HG03378 (cell line): ENCODE measurements around the gene PLAU.

Source experiments
- ATAC-seq: cut with Tn5 transposase; IDR thresholded peaks from one replicate; pipeline ENCODE4 v1.9.1; 2021; ENCODE audit warnings: mild to moderate bottlenecking, moderate library complexity; ENCODE audit not compliant: unreplicated experiment

Gene PLAU

DNA sequence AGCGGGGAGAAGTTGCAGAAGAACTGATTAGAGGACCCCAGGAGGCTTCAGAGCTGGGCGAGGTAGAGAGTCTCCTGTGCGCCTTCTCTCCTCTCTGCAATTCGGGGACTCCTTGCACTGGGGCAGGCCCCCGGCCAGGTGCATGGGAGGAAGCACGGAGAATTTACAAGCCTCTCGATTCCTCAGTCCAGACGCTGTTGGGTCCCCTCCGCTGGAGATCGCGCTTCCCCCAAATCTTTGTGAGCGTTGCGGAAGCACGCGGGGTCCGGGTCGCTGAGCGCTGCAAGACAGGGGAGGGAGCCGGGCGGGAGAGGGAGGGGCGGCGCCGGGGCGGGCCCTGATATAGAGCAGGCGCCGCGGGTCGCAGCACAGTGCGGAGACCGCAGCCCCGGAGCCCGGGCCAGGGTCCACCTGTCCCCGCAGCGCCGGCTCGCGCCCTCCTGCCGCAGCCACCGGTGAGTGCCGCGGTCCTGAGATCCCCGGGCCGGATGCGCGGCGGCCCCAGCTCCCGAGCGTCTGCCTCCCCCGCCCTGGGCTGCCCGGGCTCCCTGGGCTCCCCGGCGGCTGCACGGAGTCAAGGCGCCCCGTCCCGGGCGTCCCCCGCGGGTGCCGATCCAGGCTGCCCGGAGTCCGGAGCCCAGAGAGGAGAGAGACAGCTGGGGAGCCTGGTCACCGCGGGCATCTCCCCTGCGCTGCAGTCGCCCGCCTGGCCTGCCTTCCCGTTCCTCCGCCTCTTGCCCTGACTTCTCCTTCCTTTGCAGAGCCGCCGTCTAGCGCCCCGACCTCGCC is at the start of gene PLAU:
Gene PLAU, plus strand, starts transcription at position 369 of the 789 bp plus-strand sequence. CDS start 424 bp downstream, outside the sequence.
- ATAC-seq = no peak

DNA sequence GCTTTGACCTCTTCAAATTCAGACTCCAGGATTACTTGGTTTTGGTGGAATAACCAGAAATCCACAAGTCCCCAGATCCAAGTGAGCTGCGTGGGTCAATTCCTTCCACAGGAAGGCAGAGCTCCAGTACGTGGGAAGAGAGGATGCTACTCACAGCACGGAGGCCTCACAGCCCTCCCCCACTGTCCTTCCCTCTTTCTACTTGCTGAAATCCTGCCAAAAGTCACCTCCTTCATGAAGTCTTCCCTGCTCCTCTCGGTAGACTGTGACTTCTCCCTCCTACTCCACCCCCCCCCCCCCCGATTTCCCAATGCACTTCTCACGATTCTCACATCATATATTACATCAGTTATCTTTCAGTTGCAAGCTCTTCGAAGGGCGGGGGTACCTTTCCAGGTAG is 48.9 kb upstream of the PLAU start:
- no peak for ATAC-seq

DNA sequence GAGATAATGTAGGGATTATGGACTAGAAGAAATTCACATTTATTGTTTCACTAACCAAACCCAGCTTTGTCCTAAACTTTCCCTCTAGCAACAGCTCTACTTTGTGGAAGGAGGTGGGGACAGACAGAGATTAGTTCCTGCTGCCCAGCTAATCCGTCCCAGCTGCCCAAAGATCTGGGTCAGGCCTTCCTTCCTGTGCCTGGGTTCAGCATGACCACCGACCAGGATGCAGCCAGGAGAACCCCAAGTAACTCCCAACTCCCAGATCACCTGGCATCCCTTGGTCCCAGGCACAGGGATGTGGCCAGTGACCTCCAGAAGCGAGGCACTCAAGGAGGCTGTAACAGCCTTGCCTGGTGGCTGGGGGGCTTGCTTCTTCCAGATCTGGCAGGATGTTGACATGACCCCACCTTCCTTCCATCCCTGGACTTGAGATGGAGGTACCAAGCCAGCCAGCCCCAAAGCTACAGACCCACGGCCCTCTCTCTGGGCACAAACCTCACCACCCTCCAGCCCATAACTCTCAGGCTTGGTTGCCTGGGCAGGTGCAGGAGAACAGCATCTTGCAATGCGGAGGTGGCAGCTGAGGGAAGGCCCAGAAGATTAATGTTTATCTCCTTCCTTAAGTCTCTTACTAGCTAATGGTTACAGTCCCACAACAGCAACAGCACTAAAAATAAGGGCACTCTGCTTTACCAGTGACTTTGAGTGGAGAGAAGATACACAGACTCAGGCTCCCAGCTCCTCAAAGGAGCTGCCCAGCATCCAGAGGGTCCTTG is 47.7 kb upstream of the PLAU start:
- ATAC-seq = no peak

DNA sequence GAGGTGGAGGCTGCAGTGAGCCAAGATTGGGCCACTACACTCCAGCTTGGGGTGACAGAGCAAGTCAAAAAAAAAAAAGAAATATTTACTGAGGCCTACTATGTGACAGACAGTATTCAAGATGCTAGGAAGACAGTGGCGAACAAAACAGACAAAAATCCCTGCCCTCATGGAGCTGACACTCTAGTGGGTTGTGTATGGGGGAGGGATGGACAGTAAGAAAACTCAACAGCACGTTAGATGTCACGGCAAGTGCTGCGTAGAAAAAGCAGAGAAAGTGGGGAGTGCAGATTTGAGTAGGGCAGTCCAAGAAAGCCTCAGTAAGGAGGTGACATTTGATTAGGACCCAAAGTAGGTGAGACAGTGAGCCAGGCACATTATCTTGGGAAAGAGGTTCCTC is 46.7 kb upstream of the PLAU start:
- ATAC-seq = no peak

GRCh38 chr10:73865107-73865458 is 45.8 kb upstream of the PLAU start:
- no peak for ATAC-seq

DNA sequence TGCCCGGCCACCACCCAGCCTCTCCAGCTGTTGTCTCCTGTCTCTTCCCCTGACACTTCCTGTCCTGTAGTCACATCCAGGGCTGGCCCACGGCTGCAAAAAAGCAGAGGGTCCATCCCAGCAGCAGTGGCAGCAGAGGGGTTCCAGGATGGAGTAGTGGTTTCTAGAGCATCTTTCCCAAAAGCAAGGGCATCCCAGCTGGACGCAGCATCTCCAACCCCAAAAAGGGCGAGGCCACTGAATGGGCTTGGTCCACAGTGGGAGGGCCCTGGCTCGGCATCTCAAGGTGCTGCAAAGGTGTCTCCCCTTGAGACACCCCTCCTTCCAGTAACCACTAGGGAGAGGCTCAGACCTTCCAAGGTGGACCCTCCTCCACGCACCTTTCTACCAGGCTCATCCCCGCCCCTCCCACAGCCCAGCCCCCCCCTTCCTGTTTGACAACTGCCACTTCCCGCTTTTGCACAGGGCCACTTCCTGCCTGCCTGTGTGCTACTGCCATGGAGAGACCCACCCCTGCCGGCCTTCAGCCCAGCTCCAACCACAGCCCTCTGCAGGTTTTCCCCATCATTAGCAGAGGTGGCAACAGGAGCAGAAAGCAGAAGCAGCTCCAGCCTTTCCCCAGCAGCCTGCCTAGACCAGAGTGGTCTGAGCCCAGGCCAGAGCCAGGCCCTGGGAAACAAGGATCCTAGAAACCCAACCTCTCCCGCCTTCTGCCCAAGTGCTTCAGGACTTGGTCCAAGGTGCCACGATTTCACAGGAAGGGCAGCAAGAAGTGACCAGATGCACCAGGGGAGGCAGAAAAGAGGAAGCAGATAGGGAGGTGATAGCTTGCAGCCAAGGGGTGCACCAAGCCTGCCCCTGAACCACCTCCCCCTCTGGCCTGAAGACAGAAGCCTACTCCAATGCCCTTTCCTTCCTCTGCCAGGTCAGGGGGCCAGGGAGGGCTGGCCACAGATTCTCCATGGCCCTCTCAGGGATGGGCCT is 45.2 kb upstream of the PLAU start:
- no peak for ATAC-seq

GRCh38 chr10:73866621-73867020 is 44.3 kb upstream of the PLAU start:
- no peak for ATAC-seq

DNA sequence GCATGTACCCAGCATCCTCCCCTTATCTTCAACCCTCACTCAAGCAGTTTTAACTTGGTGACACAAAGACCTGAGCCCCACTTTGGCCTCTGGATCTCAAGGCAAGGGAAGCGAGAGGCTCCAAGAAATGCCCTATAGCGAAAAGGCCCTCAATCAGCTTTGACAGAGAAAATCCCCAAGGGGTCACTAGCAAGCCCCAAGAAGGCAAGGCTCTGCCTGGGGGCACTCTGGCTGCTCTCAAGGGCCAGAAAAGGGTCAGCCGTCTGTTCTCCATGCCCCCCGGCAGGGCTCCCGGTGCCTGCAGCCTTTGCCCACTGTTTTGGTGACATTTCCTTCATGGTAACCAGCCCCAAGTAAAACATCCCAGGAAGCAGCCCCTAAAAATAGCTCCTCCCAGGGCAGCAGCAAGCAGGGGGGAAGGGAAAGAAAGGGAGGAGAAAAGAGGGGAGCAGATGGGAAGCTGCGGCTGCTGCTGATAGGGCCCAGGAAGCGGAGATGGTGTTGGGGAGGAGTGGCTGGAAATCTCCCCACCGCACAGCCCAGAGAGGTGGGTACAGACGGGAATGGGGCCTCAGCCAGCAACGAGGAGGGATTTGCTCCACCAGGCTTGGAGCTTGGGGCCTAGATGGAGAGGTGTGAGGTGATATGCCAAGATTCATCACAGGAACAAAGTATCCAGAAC is 43.7 kb upstream of the PLAU start:
- ATAC-seq = no peak

GRCh38 chr10:73867871-73868631 is 42.9 kb upstream of the PLAU start:
- no peak for ATAC-seq

GRCh38 chr10:73868655-73869195 is 42.2 kb upstream of the PLAU start:
- ATAC-seq = no peak

DNA sequence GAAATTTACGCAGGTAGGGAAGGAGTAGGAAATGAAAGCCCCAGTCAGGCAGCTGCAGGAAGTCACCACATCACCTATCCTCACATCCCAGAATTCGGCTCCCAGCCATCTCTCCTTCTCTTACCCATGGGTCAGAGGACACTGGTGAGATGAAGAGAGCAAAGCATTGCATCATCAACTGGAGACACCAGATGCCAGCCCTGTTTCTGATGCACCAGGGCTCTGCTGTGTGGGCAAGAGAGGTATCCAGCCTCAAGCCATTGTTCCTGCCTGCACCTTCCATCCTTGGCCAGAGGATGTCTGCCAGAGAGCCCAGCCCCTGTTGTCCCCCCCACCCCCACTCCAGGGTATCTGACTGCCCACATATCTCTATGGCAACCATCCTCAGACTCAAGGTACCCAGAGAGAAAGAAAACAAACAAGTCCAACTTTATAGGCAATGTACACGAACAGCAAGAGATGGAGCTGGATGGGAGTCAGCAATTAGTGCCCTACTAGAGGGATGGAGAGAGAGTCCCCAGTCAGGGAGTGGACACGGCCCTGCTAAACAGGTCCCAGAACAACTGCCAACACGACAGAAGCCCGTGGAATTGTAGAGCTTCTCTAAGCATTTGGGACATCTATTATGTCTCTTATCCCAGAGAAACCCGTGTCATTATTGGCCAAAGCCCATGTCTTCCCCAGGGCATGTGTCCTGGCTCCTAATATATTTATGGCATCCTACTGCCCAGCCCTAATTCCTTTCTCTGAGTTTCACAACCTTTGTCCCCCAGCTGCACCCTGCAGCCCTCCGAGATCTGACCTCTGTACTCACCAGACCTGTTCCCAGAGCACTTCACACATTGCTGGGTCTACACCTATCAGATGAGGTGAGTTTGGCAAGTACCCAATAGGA is 39.4 kb upstream of the PLAU start:
- ATAC-seq = no peak

DNA sequence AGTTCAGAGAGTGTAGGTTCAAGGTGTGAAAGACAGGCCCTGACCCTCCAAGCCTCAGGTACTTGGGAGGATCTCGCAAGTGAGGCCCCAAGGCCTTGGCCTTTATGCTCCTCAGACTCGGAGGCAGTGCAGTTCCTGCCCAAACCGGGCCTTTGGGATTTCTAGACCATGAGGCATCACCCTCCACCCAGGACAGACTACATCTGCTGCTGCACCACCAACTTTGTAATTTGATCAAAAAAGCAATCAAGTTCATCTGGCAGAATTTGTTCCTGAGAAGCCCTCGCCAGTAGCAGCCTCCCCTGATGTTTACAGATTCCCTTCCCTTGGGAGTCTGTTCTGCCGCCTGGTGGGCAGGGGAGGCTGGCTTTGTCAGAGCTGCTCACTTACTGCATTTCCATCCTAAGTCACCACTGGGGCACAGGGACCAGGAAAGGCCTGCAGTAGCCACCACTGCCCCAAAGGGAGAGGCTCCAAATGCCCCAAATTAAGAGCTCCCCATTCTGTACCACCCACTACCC is 38.7 kb upstream of the PLAU start:
- ATAC-seq = no peak

- ATAC-seq = no peak
Observed at GRCh38 chr10:73873142-73873837, 37.6 kb upstream of the PLAU start.

- ATAC-seq = no peak
Observed at GRCh38 chr10:73873838-73874215, 37.1 kb upstream of the PLAU start.

DNA sequence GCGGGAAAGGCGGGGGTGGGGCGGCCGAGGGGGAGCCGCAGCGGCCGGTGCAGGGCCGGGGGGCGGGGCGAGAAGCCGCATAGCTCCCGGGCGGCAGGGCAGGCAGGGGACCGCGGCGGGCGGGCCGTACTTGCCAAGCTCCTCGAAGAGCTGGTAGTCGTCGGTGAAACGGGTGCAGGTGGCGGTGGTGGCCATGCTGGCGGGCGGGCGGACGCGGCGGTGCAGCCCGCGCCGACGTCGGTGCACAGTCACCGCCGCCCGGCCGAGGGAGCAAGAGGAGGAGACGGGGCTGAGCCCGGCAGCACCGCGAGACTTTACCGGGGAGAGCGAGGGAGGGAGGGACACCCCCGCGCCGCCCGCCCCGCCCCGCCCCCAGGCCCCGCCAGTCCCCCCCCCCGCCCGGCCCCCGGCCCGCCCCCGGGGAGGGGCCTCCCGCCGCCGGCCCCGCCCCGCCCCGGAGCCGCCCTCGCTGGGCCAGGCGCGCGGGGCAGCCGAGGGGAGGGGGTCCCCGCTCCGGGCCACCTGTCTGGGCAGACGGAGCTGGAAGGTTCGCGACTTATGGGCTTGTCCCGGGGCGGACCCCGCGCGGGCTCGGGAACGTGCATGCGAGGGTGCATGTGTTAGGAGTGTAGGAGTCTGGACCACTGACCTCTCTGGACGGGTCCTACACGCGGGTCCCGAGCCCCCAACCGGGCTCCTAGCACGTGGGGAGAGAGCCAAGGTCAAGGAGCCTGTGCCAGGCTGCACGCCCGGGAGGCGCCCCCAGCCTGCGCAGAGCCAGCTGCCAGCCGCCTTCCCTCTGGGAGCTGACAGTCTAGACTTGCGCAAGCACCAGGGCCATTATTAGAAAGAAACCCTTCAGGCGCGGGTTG is 36.4 kb upstream of the PLAU start, which contains the start of gene CAMK2G:
Gene CAMK2G, minus strand, starts transcription at position 289 of the 872 bp plus-strand sequence. Its CDS starts 94 bp downstream, at position 195.
- ATAC-seq = peak; percentile 48

- peak; percentile 6 for ATAC-seq
Observed at GRCh38 chr10:73875139-73875475, 35.8 kb upstream of the PLAU start.

GRCh38 chr10:73876157-73876556 is 34.8 kb upstream of the PLAU start:
- no peak for ATAC-seq
